22Rv1 (cell line): ENCODE results near the gene ITPR2.
A peak's percentile ranks its signal among the peaks of the same experiment; 100 is the strongest.

Source experiments
- H3K27ac ChIP-seq: fragments of 450-650 bp; 2 replicates; pipeline ENCODE4 v1.5.1; 2017
- CTCF ChIP-seq: fragments of 450-650 bp; IDR thresholded peaks from 2 replicates; pipeline ENCODE4 v1.5.1; 2017; ENCODE audit warnings: mild to moderate bottlenecking
- ZFX ChIP-seq: fragments of 450-650 bp; IDR thresholded peaks from 2 replicates; pipeline ENCODE4 v1.6.1; 2017; ENCODE audit warnings: antibody characterized with exemption, borderline replicate concordance

The ITPR2 gene

DNA sequence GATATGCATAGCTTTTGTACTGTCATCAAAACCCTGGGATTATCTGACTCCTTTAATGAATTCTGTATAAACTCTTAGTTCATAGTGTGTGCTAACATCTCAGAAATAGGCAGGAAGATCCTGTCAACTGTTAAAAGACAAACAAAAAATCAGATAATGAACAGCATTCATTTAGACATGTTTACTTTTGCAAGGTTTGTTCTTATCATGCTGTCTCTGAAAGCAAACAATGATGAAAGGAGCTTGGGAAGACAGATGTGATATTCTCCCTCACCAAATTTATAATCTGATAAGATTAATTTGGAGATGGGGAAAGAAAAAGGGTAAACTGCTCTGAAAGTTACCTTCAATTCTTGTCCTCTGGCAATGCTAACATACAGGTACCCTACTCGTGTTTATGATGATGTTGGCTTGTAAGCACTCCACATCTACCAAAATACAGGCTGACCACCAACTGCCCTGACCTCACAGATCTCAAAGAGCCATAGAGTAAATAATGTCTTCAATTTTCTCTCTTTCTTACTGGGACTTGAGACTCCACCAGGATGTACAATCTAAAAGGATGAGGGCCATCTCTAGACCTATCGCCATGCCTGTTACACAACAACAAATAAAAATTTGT lies 403.8 kb downstream of the ITPR2 start:
- TF ChIP-seq CTCF (no peak), ZFX (no peak)
- peak overlapping the region; percentile 45 for H3K27ac ChIP-seq

DNA sequence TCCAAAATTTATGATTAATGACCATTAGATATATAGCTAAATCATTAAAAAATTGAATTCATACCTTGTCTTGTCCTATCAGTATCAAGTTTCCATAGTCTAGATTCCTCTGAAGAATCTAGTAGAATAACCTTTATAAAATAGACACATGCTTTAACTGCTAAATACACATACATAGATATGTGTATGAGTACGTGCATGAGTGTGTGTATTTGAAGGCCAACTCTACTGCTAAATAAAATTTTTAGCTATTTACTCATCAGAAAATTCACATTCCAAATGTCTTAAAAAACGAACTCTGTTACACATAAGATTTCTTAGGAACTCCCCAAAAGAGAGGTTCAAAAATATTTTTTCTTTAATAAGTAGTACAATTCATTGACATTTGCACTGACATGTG lies 404.6 kb downstream of the ITPR2 start:
- peak overlapping the region; percentile 45 for H3K27ac ChIP-seq
- TF ChIP-seq CTCF (no peak), ZFX (no peak)

GRCh38 chr12:26426652-26427051 lies 406.3 kb downstream of the ITPR2 start:
- TF ChIP-seq ZFX (no peak), CTCF (no peak)
- no peak overlapping the region for H3K27ac ChIP-seq

- TF ChIP-seq ZFX (no peak), CTCF (no peak)
Observed at GRCh38 chr12:26425587-26426260, 407.3 kb downstream of the ITPR2 start.

GRCh38 chr12:26422839-26423398 lies 410.1 kb downstream of the ITPR2 start:
- TF ChIP-seq CTCF (no peak), ZFX (no peak)

More at GRCh38 chr12:26425587-26426260, 407.3 kb downstream of the ITPR2 start:
- no peak overlapping the region for H3K27ac ChIP-seq

DNA sequence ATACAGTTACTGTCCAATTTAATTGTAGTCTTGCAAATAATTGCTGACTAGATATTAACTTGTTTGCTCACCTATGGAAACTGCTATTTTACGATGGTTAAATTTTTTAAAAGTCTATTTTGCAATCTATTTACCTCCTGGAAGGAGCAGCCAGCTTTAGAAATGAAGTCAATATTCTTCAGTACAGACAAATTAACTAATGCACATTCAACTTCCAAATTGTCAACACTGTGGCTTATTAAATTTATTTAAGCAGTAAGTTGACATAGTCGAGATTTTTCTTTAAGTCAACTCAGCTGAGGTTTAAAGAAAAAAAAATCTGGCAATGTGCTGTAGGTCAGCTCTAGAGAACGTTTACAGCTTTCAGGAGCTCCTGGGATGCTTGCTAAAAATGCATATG lies 416.4 kb downstream of the ITPR2 start:
- H3K27ac ChIP-seq: no peak overlapping the region
- no peak for TF ChIP-seq ZFX
- TF ChIP-seq CTCF: no peak

More at GRCh38 chr12:26422839-26423398, 410.1 kb downstream of the ITPR2 start:
- H3K27ac ChIP-seq: no peak overlapping the region

DNA sequence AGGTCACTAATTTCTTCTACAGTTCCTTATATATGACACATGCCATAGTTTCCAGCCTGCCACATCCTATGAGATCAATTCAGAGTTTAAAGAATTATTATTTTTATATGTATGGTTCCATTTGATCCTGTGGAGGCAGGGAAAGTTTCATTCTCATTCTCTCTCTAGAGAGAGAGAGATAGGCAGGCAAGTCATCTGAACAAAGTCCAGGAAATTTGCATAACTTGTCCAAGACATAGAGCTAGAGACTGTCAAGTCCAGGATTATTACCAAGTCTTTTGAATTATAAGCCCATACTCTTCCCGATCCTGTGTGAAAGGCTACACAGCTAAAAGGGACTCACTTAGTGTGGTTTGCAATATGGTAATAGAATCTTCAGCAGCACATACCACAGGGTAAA lies 422.3 kb downstream of the ITPR2 start:
- TF ChIP-seq ZFX (no peak), CTCF (no peak)
- no peak overlapping the region for H3K27ac ChIP-seq
